GM20000 (cell line): Measurements from ENCODE around the gene TMEM164.

Experiments used
- DNase-seq: peaks from one replicate; pipeline ENCODE4 v3.0.0; 2012; ENCODE audit warnings: low spot score
- CTCF ChIP-seq: IDR thresholded peaks from 2 replicates; pipeline ENCODE4 v1.5.1; 2012; ENCODE audit warnings: mild to moderate bottlenecking, control low read depth; ENCODE audit errors: extremely low read depth, missing control alignments

TMEM164 gene

DNA sequence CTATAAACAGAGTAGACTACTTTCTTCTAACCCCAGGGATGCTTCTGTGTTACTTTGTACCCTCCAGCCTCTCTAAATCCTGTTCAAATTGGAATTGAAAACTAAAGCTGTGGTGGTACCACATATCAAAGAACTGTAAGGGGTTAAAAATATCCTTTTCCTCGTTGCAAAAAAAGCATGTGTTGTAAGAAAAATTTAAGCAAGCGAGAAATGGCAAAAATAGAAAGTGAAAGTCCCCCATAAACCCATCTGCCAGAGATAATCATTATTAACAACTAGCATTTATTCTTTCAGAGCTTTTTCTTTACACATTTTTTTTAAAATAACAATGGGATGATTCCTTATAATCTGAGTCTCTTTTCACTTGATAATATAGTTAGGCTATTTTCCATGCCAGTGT lies 40.6 kb downstream of the TMEM164 start:
- no peak for TF ChIP-seq CTCF
- DNase-seq = no peak

DNA sequence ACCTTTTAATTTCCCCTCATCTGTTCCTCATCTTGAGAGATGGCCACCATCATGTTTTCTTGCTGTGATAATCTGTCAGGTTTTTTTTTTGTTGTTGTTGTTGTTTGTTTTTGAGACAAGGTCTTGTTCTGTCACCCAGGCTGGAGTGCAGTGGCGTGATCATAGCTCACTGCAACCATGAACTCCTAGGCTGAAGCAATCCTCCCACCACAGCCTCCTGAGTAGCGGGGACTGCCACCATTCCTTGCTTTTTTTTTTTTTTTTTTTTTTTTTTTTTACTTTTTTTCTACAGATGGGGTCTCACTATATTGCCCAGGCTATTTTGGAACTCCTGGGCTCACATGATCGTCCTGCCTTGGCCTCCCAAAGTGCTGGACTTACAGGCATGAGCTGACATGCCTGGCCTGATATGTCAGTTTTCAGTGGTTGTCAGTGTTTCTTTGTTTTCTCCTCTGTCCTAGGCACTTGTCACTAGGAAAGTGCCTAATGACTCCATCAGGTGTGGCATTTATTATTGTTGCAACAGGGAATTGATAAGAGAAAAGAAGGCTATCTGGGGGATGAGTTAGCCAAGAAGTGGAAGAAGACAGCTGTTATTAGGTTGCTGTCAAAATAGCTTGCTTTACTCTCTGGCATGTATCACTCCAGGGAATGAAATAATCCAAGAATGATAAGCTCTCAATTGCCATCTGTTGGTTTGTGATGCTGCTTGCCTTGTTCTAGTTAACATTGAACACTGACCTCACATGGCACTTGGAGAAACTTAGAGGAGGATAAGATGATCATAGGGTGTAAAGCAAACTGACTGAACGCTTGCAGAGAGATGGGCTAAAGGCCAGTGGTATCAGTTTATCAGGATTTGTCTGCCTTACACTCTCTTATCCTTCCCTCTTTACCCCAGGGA lies 41.7 kb downstream of the TMEM164 start:
- DNase-seq = no peak
- TF ChIP-seq CTCF = no peak

DNA sequence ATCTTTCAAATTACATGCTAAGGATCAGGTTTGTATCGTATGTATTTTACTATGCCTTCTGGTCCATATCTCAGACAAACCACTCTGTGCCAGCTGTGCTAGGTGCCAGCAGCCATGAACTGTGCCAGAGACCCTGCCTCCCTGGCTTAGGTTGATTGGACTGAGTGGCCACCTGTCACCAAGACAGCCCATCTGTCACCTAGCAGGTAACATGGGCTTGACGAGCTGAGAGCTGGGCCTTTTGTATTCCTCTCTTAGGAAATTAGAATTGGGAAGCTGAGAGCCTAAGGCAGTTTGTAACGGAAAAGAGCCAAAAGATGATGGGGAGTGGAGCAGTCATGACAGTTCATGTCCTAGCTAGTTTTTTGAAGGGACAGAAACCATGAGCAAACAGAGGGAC lies 42.5 kb downstream of the TMEM164 start:
- no peak for TF ChIP-seq CTCF
- no peak for DNase-seq

DNA sequence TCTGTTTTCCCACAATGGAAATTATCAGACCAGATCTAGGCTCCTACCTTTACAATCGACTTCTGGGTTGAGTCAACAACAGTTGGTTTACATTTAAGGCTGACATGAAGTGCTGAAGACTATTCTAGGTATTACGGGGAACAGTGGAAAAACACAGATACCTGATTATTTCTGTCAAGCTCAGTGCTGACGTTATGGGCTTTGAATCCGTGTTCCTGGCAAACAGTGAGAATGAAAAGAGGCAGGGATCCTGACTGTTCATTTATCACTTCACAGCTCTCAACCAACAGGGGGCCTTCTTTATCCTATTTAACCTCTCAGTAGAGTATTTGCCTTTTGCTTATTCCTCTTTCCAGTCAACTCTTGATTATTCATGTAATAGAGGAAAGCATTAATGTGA lies 43.1 kb downstream of the TMEM164 start:
- no peak for DNase-seq
- no peak for TF ChIP-seq CTCF

DNA sequence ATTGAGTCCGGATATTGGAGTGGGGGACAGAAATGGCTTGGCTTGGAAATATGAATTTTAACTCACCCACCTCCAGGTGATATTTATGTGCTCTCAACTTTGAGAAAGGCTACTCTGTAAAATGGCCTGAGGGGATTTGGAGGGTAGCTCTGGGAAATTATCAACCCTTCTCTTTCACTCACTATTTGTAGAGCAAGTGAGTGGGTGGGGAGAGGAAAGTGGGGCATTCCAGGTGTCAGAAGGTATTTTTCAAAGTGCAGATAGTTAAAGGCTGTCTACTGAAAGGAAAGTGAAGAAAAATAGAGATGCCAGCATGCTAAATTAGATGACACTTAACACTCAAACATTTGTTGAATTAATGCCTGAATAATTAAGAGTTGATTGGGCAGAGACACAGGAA lies 44.1 kb downstream of the TMEM164 start:
- no peak for TF ChIP-seq CTCF
- no peak for DNase-seq

DNA sequence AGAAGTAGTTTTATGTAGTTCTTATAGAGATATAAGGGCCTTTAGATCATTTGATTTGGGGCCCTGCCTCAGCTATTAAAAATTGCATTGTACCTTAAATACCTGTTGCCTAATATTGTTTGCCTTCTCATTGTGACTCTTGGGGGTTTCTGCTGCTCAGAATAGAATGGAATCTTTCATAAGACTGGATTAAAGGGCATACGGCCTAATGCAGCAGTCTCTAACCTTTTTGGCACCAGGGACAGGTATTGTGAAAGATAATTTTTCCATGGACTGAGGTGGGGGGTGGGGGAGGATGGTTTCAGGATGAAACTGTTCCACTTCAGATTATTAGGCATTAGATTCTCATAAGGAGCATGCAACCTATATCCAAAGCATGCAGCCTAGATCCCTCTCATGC lies 46.2 kb downstream of the TMEM164 start:
- no peak for DNase-seq
- no peak for TF ChIP-seq CTCF

DNA sequence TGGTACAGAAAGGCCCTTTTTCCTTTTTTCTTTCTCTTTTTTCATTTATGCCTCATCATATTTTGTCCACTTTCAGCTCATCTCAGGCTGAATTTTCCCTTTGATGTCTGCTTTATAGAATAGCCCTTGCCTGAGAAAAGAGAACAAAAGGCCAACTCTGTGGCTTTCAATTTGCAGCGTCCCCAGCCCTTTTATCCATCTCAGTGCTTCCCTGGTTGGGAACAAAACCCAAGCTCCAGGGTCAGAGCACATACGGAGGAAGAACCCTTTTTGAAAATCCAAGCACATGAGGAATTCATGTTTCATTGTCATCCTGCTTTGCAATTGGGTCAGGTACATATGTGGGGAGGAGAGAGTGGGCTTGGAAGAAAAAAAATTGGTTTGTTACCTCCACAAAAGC lies 47.5 kb downstream of the TMEM164 start:
- TF ChIP-seq CTCF = no peak
- DNase-seq = no peak
